ENCODE results near the gene KDM5B. TPM values are rescaled to one million over a fixed set of nuclear protein-coding genes. Genes with fewer than 3 reads are reported as not detected.

The KDM5B gene
- total RNA-seq, 1 experiment from 2014 or later = 62.7 TPM

- no peak for TF ChIP-seq CTCF (IDR thresholded peaks at IDR 0.05; ENCODE audit: insufficient read depth in 1 of 2, low read depth in 1 of 2, low read length in 1 of 2, severe bottlenecking in 1 of 2, unreplicated experiment in 1 of 2)
- Mint-ChIP-seq H3K27me3 (ENCODE audit: insufficient read depth, unreplicated experiment) (no peaks in the 10 kb centered on the region), H3K4me1 (ENCODE audit: low read depth, unreplicated experiment) (peaks cover 6% of the 10 kb centered on the region), H3K4me3 (ENCODE audit: unreplicated experiment) (no peak overlapping the region), H3K36me3 (ENCODE audit: insufficient read depth, unreplicated experiment) (peaks cover 7% of the 10 kb centered on the region), H3K27ac (ENCODE audit: unreplicated experiment) (no peak overlapping the region), H3K9me3 (ENCODE audit: unreplicated experiment) (no peaks in the 10 kb centered on the region)
- POLR2A ChIA-PET = no interaction called here
- DNase-seq = no peak
- no peaks in the 10 kb centered on the region for H3K27me3 ChIP-seq (replicated peaks; ENCODE audit: control insufficient read depth, insufficient read depth, low read length)
- intact Hi-C loops (cut with micrococcal nuclease; ENCODE audit: unreplicated experiment) = no loop called here
- H3K4me3 ChIP-seq (ENCODE audit: low read depth, low read length) = no peak overlapping the region
- peaks cover 4% of the 10 kb centered on the region for H3K4me1 ChIP-seq
- no peaks in the 10 kb centered on the region; the same call in 1 of the 2 replicates for H3K36me3 ChIP-seq (ENCODE audit: control insufficient read depth, insufficient read depth, low read length)
- no TSS peak for BruUV-seq (replicated peaks)
- CTCF ChIA-PET = no interaction called here
- no peaks in the 10 kb centered on the region for H3K9me3 ChIP-seq
Observed at GRCh38 chr1:202801175-202801574, 7.0 kb downstream of the KDM5B start.

- no TSS peak for BruUV-seq (replicated peaks)
- Histone ChIP-seq H3K4me1 (peaks cover 2% of the 10 kb centered on the region), H3K4me3 (ENCODE audit: low read depth, low read length) (no peak overlapping the region), H3K36me3 (ENCODE audit: control insufficient read depth, insufficient read depth, low read length) (no peaks in the 10 kb centered on the region; the same call in 1 of the 2 replicates), H3K27me3 (replicated peaks; ENCODE audit: control insufficient read depth, insufficient read depth, low read length) (no peaks in the 10 kb centered on the region), H3K9me3 (no peaks in the 10 kb centered on the region)
- Mint-ChIP-seq H3K27me3 (ENCODE audit: insufficient read depth, unreplicated experiment) (no peaks in the 10 kb centered on the region), H3K27ac (ENCODE audit: unreplicated experiment) (no peak overlapping the region), H3K4me1 (ENCODE audit: low read depth, unreplicated experiment) (peaks cover 6% of the 10 kb centered on the region), H3K36me3 (ENCODE audit: insufficient read depth, unreplicated experiment) (peaks cover 7% of the 10 kb centered on the region), H3K9me3 (ENCODE audit: unreplicated experiment) (no peaks in the 10 kb centered on the region), H3K4me3 (ENCODE audit: unreplicated experiment) (no peak overlapping the region)
- TF ChIP-seq CTCF (IDR thresholded peaks at IDR 0.05; ENCODE audit: insufficient read depth in 1 of 2, low read depth in 1 of 2, low read length in 1 of 2, severe bottlenecking in 1 of 2, unreplicated experiment in 1 of 2) = no peak
- intact Hi-C loops (cut with micrococcal nuclease; ENCODE audit: unreplicated experiment) = no loop called here
- POLR2A ChIA-PET = no interaction called here
- CTCF ChIA-PET = no interaction called here
- DNase-seq = no peak
Observed at GRCh38 chr1:202800742-202801141, 7.5 kb downstream of the KDM5B start.

DNA sequence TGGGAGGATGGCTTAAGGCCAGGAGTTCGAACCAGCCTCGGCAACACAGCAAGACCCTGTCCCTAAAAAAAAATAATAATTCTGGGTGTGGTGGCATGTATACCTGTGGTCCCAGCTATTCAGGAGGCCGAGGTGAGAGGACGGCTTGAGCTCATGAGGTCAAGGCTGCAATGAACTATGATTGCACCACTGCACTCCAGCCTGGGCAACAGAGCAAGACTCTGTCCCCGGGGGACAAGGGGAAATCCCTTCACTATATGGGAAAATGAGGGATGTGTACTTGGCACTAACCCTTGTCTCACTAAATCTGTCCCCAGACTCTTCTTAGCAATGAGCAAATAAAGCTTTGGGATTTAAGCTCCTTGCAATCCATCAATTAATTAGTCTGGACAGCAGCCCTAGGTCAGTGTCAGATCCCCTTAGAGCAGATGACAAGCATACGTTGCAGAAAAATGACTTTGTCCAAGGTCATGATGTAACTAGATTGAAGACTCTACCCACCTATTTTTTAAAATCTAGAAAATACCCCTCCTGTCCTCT, 9.4 kb downstream of the KDM5B start:
- H3K36me3 Mint-ChIP-seq (ENCODE audit: insufficient read depth, unreplicated experiment) = peaks cover 7% of the 10 kb centered on the region
- CTCF ChIA-PET = no interaction called here

More for the DNA sequence above, 9.4 kb downstream of the KDM5B start:
- Mint-ChIP-seq H3K27me3 (ENCODE audit: insufficient read depth, unreplicated experiment) (no peaks in the 10 kb centered on the region), H3K27ac (ENCODE audit: unreplicated experiment) (no peak overlapping the region), H3K4me3 (ENCODE audit: unreplicated experiment) (no peak overlapping the region), H3K9me3 (ENCODE audit: unreplicated experiment) (no peaks in the 10 kb centered on the region), H3K4me1 (ENCODE audit: low read depth, unreplicated experiment) (peaks cover 6% of the 10 kb centered on the region)
- no peaks in the 10 kb centered on the region for H3K9me3 ChIP-seq
- H3K27me3 ChIP-seq (replicated peaks; ENCODE audit: control insufficient read depth, insufficient read depth, low read length) = no peaks in the 10 kb centered on the region
- H3K4me3 ChIP-seq (ENCODE audit: low read depth, low read length) = no peak overlapping the region
- BruUV-seq (replicated peaks) = no TSS peak
- POLR2A ChIA-PET = no interaction called here
- no peaks in the 10 kb centered on the region; the same call in 1 of the 2 replicates for H3K36me3 ChIP-seq (ENCODE audit: control insufficient read depth, insufficient read depth, low read length)
- TF ChIP-seq CTCF (IDR thresholded peaks at IDR 0.05; ENCODE audit: insufficient read depth in 1 of 2, low read depth in 1 of 2, low read length in 1 of 2, severe bottlenecking in 1 of 2, unreplicated experiment in 1 of 2) = no peak
- intact Hi-C loops (cut with micrococcal nuclease; ENCODE audit: unreplicated experiment) = no loop called here
- DNase-seq = no peak
- no peaks in the 10 kb centered on the region; the same call in 1 of the 2 replicates for H3K4me1 ChIP-seq
